ENCODE results near the gene USP34.
"Not testable (repeated sequence)": the region's sequence is repeated elsewhere in the genome, so short reads cannot be mapped to it uniquely, and the experiment has no call there.

The USP34 gene

GRCh38 chr2:61470965-61471904 is at the start of gene USP34:
Gene USP34 (minus strand): TSS chr2:61471087. CDS start chr2:61470692, 395 bp downstream.
- DNase-seq, result peak; percentile 95

GRCh38 chr2:61520261-61520660 is 49.4 kb upstream of the USP34 start:
- no peak for DNase-seq

- no peak for DNase-seq
These were observed 42.0 kb upstream of the USP34 start for GRCh38 chr2:61512768-61513398.

GRCh38 chr2:61510674-61511671 is 40.1 kb upstream of the USP34 start:
- DNase-seq, result no peak

GRCh38 chr2:61504949-61505348 is 34.1 kb upstream of the USP34 start:
- no peak for DNase-seq

GRCh38 chr2:61499060-61499459 is 28.2 kb upstream of the USP34 start:
- DNase-seq, result no peak

- DNase-seq, result peak; percentile 46
These were observed 22.6 kb upstream of the USP34 start for GRCh38 chr2:61493523-61493942.

- DNase-seq, result no peak
These were observed 21.6 kb upstream of the USP34 start for GRCh38 chr2:61492476-61492875.

- no peak for DNase-seq
These were observed 14.4 kb upstream of the USP34 start for GRCh38 chr2:61485281-61485680.

- DNase-seq, result no peak
These were observed 7.2 kb upstream of the USP34 start for GRCh38 chr2:61478086-61478485.

GRCh38 chr2:61476929-61477589 is 6.2 kb upstream of the USP34 start:
- DNase-seq, result not testable (repeated sequence)

GRCh38 chr2:61471905-61472805 is 1.3 kb upstream of the USP34 start:
- DNase-seq, result peak; percentile 13

- DNase-seq, result peak; percentile 89
These were observed 550 bp downstream of the USP34 start for GRCh38 chr2:61470122-61470951.

GRCh38 chr2:61469424-61470121 is 1.3 kb downstream of the USP34 start:
- no peak for DNase-seq

GRCh38 chr2:61468231-61468630 is 2.7 kb downstream of the USP34 start:
- DNase-seq, result not testable (repeated sequence)

GRCh38 chr2:61465045-61465444 is 5.8 kb downstream of the USP34 start:
- no peak for DNase-seq

GRCh38 chr2:61463769-61464475 is 7.0 kb downstream of the USP34 start:
- no peak for DNase-seq

- no peak for DNase-seq
These were observed 9.5 kb downstream of the USP34 start for GRCh38 chr2:61461404-61461803.

GRCh38 chr2:61460163-61460562 is 10.7 kb downstream of the USP34 start:
- DNase-seq, result no peak

Data from CD4-positive, alpha-beta T cell treated with Interleukin-6 for 4 hours (primary cell).